Endothelial cell of umbilical vein (primary cell): ENCODE results near the gene FLVCR2. TPM values are rescaled to one million over a fixed set of nuclear protein-coding genes. Genes with fewer than 3 reads are reported as not detected.

Source experiments
- BruUV-seq: library from RNA; stranded (reverse); fragments of 400-500 nt; replicated peaks from 2 replicates; lab custom pipeline; 2021; lab: Mats Ljungman, UMichigan
- CTCF ChIA-PET: fragments of 300-600, 350-600 bp; sonication (Branson Sonifier 250); formaldehyde crosslinking; loops from one replicate; lab custom pipeline; 2021; ENCODE audit warnings: antibody characterized with exemption, inconsistent platforms; lab: Charles Lee
- POLR2A ChIA-PET: fragments of 300-600, 350-600 bp; sonication (Branson Sonifier 250); formaldehyde crosslinking; loops from one replicate; lab custom pipeline; 2021; ENCODE audit warnings: antibody characterized with exemption, inconsistent platforms; lab: Charles Lee
- DNase-seq: peaks from one replicate; pipeline ENCODE4 v3.0.0-alpha.2; 2011; ENCODE audit warnings: low read depth, low spot score
- FAIRE-seq: peaks from 2 replicates; lab custom pipeline; 2011; peaks lifted over from hg19 to GRCh38; lab: Jason Lieb, UNC
- H2AFZ ChIP-seq: 2 replicates; pipeline ENCODE4 v1.6.0; 2012; ENCODE audit warnings: low read depth, low read length, control low read depth, inconsistent platforms
- H3K27ac ChIP-seq: 2 replicates; pipeline ENCODE4 v1.5.1; 2011; ENCODE audit warnings: low read depth, mild to moderate bottlenecking, control low read depth, low read length, moderate library complexity; ENCODE audit not compliant: insufficient read depth
- H3K27me3 ChIP-seq, 2 experiments: 2 replicates each; pipeline versions ENCODE4 v1.6.0 to v1.6.1; 2011; ENCODE audit warnings: low read length in 2 of 2, mixed read lengths in 1 of 2; ENCODE audit not compliant: control insufficient read depth in 2 of 2, insufficient read depth in 2 of 2
- H3K36me3 ChIP-seq, 2 experiments: 2 replicates in 1 of 2; 3 replicates in 1 of 2; pipeline ENCODE4 v1.5.1; 2011; ENCODE audit warnings: low read length in 2 of 2, mild to moderate bottlenecking in 1 of 2, moderate library complexity in 1 of 2; ENCODE audit not compliant: control insufficient read depth in 2 of 2, insufficient read depth in 2 of 2; ENCODE audit errors: extremely low read depth in 1 of 2
- H3K4me1 ChIP-seq: 3 replicates; pipeline ENCODE4 v1.5.1; 2011; ENCODE audit warnings: mild to moderate bottlenecking, low read length; ENCODE audit not compliant: control insufficient read depth, insufficient read depth; ENCODE audit errors: extremely low read depth
- H3K4me2 ChIP-seq: 2 replicates; pipeline ENCODE4 v1.6.1; 2011; ENCODE audit warnings: low read length, control low read depth, mixed read lengths; ENCODE audit not compliant: insufficient read depth
- H3K4me3 ChIP-seq, 3 experiments: fragments of 200-600 bp in 1 of 3; sonication (generic), shearing (Covaris generic) in 1 of 3; replicated peaks in 1 of 3; 2 replicates each; pipeline ENCODE4 v1.5.1; 2011 to 2016; ENCODE audit warnings: control low read depth in 3 of 3, low read length in 3 of 3, mild to moderate bottlenecking in 2 of 3, inconsistent platforms in 1 of 3, low read depth in 1 of 3, moderate library complexity in 1 of 3; ENCODE audit not compliant: insufficient read depth in 1 of 3
- H3K79me2 ChIP-seq: 2 replicates; pipeline ENCODE4 v1.6.0; 2012; ENCODE audit warnings: low read length, inconsistent platforms; ENCODE audit not compliant: control insufficient read depth, insufficient read depth
- H3K9ac ChIP-seq: replicated peaks from 2 replicates; pipeline ENCODE3; 2011; ENCODE audit warnings: low read length, control low read depth; ENCODE audit not compliant: insufficient read depth; ENCODE audit errors: extremely low read depth
- H3K9me1 ChIP-seq: replicated peaks from 3 replicates; pipeline ENCODE4 v1.6.0; 2011; ENCODE audit warnings: mild to moderate bottlenecking, low read length; ENCODE audit not compliant: control insufficient read depth, insufficient read depth; ENCODE audit errors: extremely low read depth
- H3K9me3 ChIP-seq: replicated peaks from 2 replicates; pipeline ENCODE4 v1.5.1; 2012; ENCODE audit warnings: low read length, inconsistent platforms; ENCODE audit not compliant: control insufficient read depth, insufficient read depth
- H4K20me1 ChIP-seq: replicated peaks from 2 replicates; pipeline ENCODE3; 2011; ENCODE audit warnings: mild to moderate bottlenecking, low read length; ENCODE audit not compliant: control insufficient read depth, insufficient read depth; ENCODE audit errors: extremely low read depth
- CTCF ChIP-seq, 2 donors: IDR thresholded peaks; 1 replicate in 1 of 2; 2 replicates in 1 of 2; pipeline ENCODE4 v1.5.1; 2011; ENCODE audit warnings: low read length in 2 of 2, mild to moderate bottlenecking in 2 of 2, moderate library complexity in 2 of 2, control low read depth in 1 of 2, inconsistent platforms in 1 of 2, low read depth in 1 of 2; ENCODE audit not compliant: insufficient read depth in 1 of 2; ENCODE audit errors: extremely low read depth in 1 of 2
- EZH2 ChIP-seq: IDR thresholded peaks from 2 replicates; pipeline ENCODE4 v1.6.1; 2012; ENCODE audit warnings: borderline replicate concordance, low read depth, mild to moderate bottlenecking, moderate library complexity, low read length, inconsistent platforms; ENCODE audit not compliant: severe bottlenecking
- FOS ChIP-seq: IDR thresholded peaks from 2 replicates; pipeline ENCODE4 v1.6.1; 2011; ENCODE audit warnings: mild to moderate bottlenecking, low read length, moderate library complexity, borderline replicate concordance; ENCODE audit not compliant: insufficient read depth
- GATA2 ChIP-seq: IDR thresholded peaks from 2 replicates; pipeline ENCODE4 v1.7.0; 2011; ENCODE audit warnings: low read depth, mild to moderate bottlenecking, moderate library complexity, mixed read lengths, low read length; ENCODE audit not compliant: insufficient read length, insufficient read depth
- JUN ChIP-seq: IDR thresholded peaks from 2 replicates; pipeline ENCODE4 v1.6.1; 2011; ENCODE audit warnings: borderline replicate concordance, low read depth; ENCODE audit not compliant: insufficient read length, insufficient read depth
- MYC ChIP-seq: IDR thresholded peaks from one replicate; pipeline ENCODE4 v1.6.1; 2011; ENCODE audit warnings: mild to moderate bottlenecking, low read depth, low read length
- POLR2A ChIP-seq: IDR thresholded peaks from 2 replicates; pipeline ENCODE4 v1.6.1; 2012; ENCODE audit warnings: low read depth, mild to moderate bottlenecking, control low read depth, low read length
- POLR2AphosphoS5 ChIP-seq: IDR thresholded peaks from 2 replicates; pipeline ENCODE4 v1.6.1; 2012; ENCODE audit warnings: low read depth, mild to moderate bottlenecking, control low read depth, low read length, moderate library complexity; ENCODE audit not compliant: insufficient read depth
- dilution Hi-C: fragments of 300-500 bp; cut with MboI; formaldehyde crosslinking; loops from one replicate; pipeline ENCODE4 v1.15.0; 2019; ENCODE audit warnings: low sequenced_read_pairs; ENCODE audit not compliant: extremely low pct_ligation_motif_present
- intact Hi-C: fragments of 100-400 bp; cut with micrococcal nuclease; formaldehyde crosslinking; loops from one replicate; pipeline ENCODE4 v1.10.0; 2022
- polyA plus RNA-seq, 4 experiments: library from polyadenylated mRNA; depleted of rRNA in 3 of 4; stranded (reverse) in 3 of 4; unstranded in 1 of 4; fragments of >200 nt; gene quantifications; 2 replicates each; pipeline versions ENCODE4 v1.2.1 to v1.2.3, GENCODE V29; 2011 to 2012; ENCODE audit warnings: missing spikeins in 1 of 4
- total RNA-seq: library from RNA; stranded (reverse); gene quantifications from 2 replicates; pipeline ENCODE4 v1.2.3, GENCODE V29; 2021
- TF ChIP-seq, protein P1 (sequence below): IDR thresholded peaks from 2 replicates; pipeline ENCODE4 v1.6.1; 2011; ENCODE audit not compliant: insufficient read depth, insufficient read length

Gene FLVCR2
- total and polyA plus RNA-seq, 2 donors (not counting 3 experiments of a cell fraction or from before 2014, with no cell fraction given) = 1.4 to 4.9 TPM

- peaks cover 7 to 9% of the 10 kb centered on the region in 2 experiments for H3K27me3 ChIP-seq
- no peaks in the 10 kb centered on the region for H3K79me2 ChIP-seq
- no peaks in the 10 kb centered on the region for H3K9me1 ChIP-seq
- no peaks in the 10 kb centered on the region for H4K20me1 ChIP-seq
- no peak for FAIRE-seq
- no peak overlapping the region for H2AFZ ChIP-seq
- H3K27ac ChIP-seq = no peak overlapping the region
- BruUV-seq = no TSS peak
- H3K9me3 ChIP-seq = no peaks in the 10 kb centered on the region
- POLR2A ChIA-PET = no interaction called here
- no peak overlapping the region for H3K4me2 ChIP-seq
- intact Hi-C loops = no loop called here
- no peak overlapping the region for H3K9ac ChIP-seq
- DNase-seq = no peak
- dilution Hi-C loops = no loop called here
- no peaks in the 10 kb centered on the region for H3K4me1 ChIP-seq
- H3K36me3 ChIP-seq = no peaks in the 10 kb centered on the region
- CTCF ChIA-PET = interaction anchor here (1.0 to 1.8 kb wide), 4 partner anchors 10 to 241 kb away, joined by 3 to 6 read pairs (median 3); no protein-coding TSS in a partner anchor
- TF ChIP-seq POLR2AphosphoS5 (no peak), JUN (no peak), CTCF (IDR thresholded peaks at IDR 0.05; ENCODE audit: extremely low read depth in 1 of 2, insufficient read depth in 1 of 2, low read depth in 1 of 2, low read length in 2 of 2) (no peak), FOS (no peak), EZH2 (no peak), POLR2A (no peak), GATA2 (no peak), MYC (no peak)
- TF ChIP-seq, protein P1, sequence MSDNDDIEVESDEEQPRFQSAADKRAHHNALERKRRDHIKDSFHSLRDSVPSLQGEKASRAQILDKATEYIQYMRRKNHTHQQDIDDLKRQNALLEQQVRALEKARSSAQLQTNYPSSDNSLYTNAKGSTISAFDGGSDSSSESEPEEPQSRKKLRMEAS = no peak
- H3K4me3 ChIP-seq = no peak overlapping the region
Observed at GRCh38 chr14:75548544-75548943, 29.9 kb upstream of the FLVCR2 start.
